GM12864 (cell line): ENCODE measurements around the gene ADAMTSL2.

Experiments
- DNase-seq: peaks from one replicate; pipeline ENCODE4 v3.0.0-alpha.2; 2011; ENCODE audit warnings: low read depth
- H3K4me3 ChIP-seq: 2 replicates; pipeline ENCODE4 v1.5.1; 2011; ENCODE audit warnings: mild to moderate bottlenecking, low read depth, low read length, control low read depth
- TF ChIP-seq, protein P1 (sequence below): IDR thresholded peaks from 2 replicates; pipeline ENCODE4 v1.5.1; 2011; ENCODE audit warnings: low read depth, mild to moderate bottlenecking, moderate library complexity, low read length, control low read depth, inconsistent platforms; ENCODE audit errors: missing control alignments

The ADAMTSL2 gene

DNA sequence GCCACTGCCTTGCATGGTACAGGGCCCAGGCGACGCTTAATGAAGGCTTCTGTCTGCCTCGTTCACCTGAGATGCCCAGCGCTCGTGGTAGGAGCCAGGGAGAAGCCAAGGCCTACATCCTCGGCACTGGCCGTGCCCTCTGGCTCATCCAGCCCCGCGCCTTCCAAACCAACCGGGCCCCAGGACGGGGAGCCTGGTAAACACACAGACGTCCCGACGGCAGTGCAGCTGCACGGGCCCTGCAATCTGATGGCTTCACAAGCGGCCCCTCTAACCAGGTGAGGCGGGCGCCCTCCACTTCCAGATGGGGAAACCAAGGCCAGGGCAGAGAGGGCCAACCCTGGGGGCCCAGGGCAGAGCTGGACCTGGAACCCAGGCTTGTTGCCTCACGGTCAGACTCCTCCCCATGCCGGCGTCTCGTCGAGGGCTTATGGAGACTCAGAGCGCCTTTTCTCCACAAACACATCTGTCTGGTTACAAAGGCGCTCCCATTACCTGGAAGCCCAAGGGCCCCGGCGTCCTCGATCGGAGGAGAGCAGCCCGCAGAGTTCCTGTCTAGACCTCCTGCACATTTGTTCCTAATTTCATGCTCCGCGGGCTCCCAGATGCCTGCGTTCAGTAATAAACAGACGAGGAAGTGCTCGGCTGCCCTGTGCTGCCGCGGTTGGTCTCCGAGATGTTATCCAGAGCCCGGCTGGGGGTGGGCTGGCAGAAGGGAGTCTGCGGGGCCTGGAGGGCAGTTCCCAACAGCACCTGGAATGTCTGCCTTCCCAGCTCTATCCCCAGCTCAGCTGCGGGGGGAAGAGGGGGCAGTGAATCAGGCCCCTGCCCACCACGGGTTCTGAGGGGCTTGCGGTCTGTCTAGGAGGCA lies 51.2 kb downstream of the ADAMTSL2 start:
- no peak overlapping the region for H3K4me3 ChIP-seq
- TF ChIP-seq, protein P1, sequence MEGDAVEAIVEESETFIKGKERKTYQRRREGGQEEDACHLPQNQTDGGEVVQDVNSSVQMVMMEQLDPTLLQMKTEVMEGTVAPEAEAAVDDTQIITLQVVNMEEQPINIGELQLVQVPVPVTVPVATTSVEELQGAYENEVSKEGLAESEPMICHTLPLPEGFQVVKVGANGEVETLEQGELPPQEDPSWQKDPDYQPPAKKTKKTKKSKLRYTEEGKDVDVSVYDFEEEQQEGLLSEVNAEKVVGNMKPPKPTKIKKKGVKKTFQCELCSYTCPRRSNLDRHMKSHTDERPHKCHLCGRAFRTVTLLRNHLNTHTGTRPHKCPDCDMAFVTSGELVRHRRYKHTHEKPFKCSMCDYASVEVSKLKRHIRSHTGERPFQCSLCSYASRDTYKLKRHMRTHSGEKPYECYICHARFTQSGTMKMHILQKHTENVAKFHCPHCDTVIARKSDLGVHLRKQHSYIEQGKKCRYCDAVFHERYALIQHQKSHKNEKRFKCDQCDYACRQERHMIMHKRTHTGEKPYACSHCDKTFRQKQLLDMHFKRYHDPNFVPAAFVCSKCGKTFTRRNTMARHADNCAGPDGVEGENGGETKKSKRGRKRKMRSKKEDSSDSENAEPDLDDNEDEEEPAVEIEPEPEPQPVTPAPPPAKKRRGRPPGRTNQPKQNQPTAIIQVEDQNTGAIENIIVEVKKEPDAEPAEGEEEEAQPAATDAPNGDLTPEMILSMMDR = no peak
- DNase-seq = no peak

DNA sequence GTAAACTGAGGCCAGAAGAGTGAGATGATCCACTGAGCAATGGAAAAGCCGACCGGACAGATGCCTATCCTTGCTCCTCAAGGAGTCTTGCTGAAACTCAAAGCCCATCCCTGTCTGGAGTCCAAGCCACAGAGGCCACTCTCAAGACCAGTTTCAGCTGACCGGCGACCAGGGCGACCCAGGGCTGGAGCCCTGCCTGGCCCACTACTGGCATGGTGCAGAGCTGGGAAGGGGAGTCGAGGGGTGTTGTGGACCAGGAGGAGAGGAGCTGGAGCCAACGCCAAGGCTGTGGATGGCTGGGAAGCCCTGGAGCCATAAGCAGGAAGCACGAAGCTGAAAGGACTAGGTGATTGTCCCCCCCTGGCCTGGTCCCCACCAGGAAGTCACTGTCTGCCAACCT lies 52.5 kb downstream of the ADAMTSL2 start:
- TF ChIP-seq, protein P1 = no peak

DNA sequence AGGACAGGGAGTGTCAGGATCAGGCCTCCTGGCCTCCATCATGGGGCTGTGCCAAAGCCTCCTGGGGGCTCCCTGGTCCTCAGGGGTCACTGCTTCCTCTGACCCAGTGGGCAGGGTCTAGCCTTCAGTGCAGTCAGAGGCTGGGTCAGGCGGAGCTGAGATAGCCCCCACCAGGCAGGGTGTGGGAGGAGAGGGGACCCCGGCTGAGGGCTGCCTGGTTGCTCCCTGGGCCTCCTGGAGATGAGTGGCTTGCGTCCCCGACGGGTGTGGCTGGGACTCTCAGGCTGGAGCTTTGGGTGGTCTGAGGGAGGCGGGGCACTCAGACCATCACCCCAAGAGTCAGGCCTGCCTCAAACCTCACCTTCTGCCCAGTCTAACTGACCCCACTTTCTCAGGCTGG lies 53.0 kb downstream of the ADAMTSL2 start:
- no peak for DNase-seq
- TF ChIP-seq, protein P1 = no peak
- no peak overlapping the region for H3K4me3 ChIP-seq

More for the DNA sequence above, 52.5 kb downstream of the ADAMTSL2 start:
- H3K4me3 ChIP-seq = no peak overlapping the region
- DNase-seq = no peak

DNA sequence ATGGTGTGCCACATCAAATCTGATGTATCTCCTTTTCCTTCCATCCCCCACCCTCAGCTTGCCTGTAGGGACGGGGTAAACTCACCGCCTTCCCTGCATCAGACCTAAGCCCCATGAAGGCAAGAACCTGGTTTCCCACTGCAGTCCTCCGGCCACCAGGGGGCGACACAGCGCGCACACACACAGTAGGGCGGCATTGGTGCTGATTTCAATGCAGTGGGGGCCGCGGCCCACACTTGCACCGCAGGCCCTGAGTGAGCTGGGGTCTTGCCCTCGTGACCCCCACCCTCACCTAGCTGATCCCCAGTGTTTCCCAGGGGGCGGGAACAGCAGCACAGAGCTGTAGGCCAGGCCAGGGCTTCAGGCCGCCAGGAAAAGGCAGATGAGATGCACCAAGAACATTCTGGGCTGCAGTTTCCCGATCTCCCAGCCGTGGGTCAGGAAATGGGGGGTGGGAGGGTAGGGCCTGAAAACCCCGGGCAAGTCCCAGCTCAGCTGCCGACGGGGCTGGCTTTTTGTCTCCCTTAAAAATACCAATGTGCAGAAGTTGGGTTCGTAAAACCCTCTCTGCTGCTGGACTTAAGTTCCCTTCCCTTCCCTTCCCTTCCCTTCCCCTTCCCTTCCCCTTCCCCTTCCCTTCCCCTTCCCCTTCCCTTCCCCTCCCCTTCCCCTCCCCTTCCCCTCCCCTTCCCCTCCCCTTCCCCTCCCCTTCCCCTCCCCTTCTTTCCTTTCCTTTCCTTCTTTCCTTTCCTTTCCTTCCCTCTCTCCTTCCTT lies 55.1 kb downstream of the ADAMTSL2 start:
- TF ChIP-seq, protein P1 = peak; percentile 67
- no peak for DNase-seq
- no peak overlapping the region for H3K4me3 ChIP-seq

DNA sequence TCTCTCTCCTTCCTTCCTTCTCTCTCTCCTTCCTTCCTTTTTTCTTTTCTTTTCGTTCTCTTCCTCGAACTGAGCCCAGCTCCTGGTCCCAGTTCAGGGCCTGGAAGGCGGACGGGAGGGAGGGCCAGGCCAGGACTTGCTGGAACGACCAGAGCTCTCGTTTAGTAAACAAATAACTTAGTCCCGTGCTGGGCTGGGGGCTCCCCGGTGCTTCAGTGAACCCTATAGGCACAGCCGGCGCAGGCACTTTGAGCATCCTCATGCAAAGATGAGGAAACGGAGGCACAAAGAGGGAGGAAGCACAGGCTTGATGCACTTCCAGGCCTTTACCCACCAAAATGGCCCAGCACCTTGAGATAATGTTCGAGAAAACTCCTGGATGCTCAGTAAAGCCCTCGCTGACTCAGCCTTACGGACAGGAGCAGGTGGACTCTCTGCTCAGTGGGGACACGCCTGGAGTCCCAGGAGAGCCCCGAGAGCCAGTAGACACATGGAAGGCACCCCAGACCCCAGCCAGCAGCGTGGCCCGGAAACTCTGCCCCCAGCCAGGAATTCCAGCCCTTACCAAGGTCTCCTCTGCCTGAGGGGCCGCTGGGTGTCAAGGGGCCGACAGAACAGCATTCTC lies 55.8 kb downstream of the ADAMTSL2 start:
- no peak for DNase-seq
- H3K4me3 ChIP-seq = no peak overlapping the region
- TF ChIP-seq, protein P1 = no peak

DNA sequence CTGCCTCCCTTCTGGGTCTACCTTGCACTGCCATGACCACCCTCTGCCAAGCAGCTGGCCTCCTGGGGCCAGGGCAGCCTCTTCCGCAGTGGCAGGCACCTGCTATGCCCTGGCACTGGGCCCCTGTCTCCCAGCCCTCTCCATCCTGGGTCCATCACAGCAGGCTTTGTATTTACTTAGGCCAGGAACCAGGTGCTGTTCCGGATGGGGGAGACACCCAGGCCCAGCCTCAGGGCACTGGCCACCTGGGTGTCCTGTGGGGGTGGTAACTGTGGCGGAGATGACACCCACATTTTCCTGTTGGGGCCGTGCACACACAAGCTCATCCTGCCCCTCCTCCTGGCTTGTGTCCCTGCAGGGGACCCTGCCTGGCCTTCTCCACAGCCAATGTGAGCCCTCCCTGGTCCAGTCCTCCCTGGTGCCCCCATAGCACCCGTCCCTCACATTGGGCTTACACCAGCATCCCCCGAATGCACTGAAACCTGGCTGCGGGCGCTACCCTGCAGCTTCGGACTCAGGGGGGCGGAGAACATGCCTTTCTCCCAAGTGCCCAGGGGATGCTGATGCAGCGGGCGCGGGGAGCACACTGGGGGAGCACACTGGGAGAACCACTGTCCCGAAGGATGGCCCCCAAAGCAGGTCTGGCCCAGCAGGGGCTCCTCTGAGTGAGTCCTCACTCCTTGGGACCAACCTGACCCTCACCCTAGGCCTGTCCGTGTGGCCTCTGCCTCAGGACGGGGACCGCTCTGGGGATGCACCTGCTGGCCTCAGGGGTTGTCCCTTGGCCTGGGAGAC lies 56.8 kb downstream of the ADAMTSL2 start:
- TF ChIP-seq, protein P1 = no peak
- DNase-seq = no peak

More for the DNA sequence above, 56.8 kb downstream of the ADAMTSL2 start:
- H3K4me3 ChIP-seq = no peak overlapping the region
